ENCODE results near the gene HECTD3. TPM values are rescaled to one million over a fixed set of nuclear protein-coding genes. Genes with fewer than 3 reads are reported as not detected.

Gene HECTD3
- total and polyA plus RNA-seq, 4 donors = 15.9 to 32.9 (median 24.2) TPM

GRCh38 chr1:44976252-44976651 lies 34.9 kb downstream of the HECTD3 start:
- no peak overlapping the region for H3K27ac ChIP-seq (ENCODE audit: low read depth in 1 of 2, low read length in 2 of 2)
- 98% methylated on average over 2 of the region's 2 CpGs for WGBS
- H3K27me3 ChIP-seq (ENCODE audit: control insufficient read depth in 4 of 4, insufficient read depth in 4 of 4, low read length in 3 of 4) = no peaks in the 10 kb centered on the region
- no peak overlapping the region for H3K4me3 ChIP-seq (ENCODE audit: low read depth in 1 of 3, low read length in 3 of 3)
- no peak for DNase-seq (ENCODE audit: low spot score)
- no peaks in the 10 kb centered on the region for H3K9me3 ChIP-seq (ENCODE audit: control insufficient read depth in 4 of 4, low read length in 3 of 4)
- H3K36me3 ChIP-seq (ENCODE audit: control insufficient read depth in 4 of 4, insufficient read depth in 3 of 4, low read depth in 1 of 4, low read length in 3 of 4) = peaks cover 20 to 42% (median 34%) of the 10 kb centered on the region in 4 donors
- TF ChIP-seq MAX (IDR thresholded peaks at IDR 0.05) = no peak
- H3K4me1 ChIP-seq (ENCODE audit: control insufficient read depth in 4 of 4, insufficient read depth in 4 of 4, low read length in 3 of 4) = no peaks in the 10 kb centered on the region
- H3K9ac ChIP-seq (ENCODE audit: low read depth in 1 of 2, low read length in 2 of 2) = no peak overlapping the region

GRCh38 chr1:44973645-44974044 lies 37.5 kb downstream of the HECTD3 start:
- DNase-seq (ENCODE audit: low spot score) = no peak
- Histone ChIP-seq H3K27ac (ENCODE audit: low read depth in 1 of 2, low read length in 2 of 2) (no peak overlapping the region), H3K36me3 (ENCODE audit: control insufficient read depth in 4 of 4, insufficient read depth in 3 of 4, low read depth in 1 of 4, low read length in 3 of 4) (peaks cover 10 to 31% (median 27%) of the 10 kb centered on the region in 4 donors), H3K9me3 (ENCODE audit: control insufficient read depth in 4 of 4, low read length in 3 of 4) (no peaks in the 10 kb centered on the region), H3K4me3 (ENCODE audit: low read depth in 1 of 3, low read length in 3 of 3) (no peak overlapping the region), H3K27me3 (ENCODE audit: control insufficient read depth in 4 of 4, insufficient read depth in 4 of 4, low read length in 3 of 4) (no peaks in the 10 kb centered on the region), H3K9ac (ENCODE audit: low read depth in 1 of 2, low read length in 2 of 2) (no peak overlapping the region), H3K4me1 (ENCODE audit: control insufficient read depth in 4 of 4, insufficient read depth in 4 of 4, low read length in 3 of 4) (no peaks in the 10 kb centered on the region)
- TF ChIP-seq CTCF (IDR thresholded peaks at IDR 0.05; ENCODE audit: low read depth, low read length, missing input control) (no peak), FOXA2 (IDR thresholded peaks at IDR 0.05) (no peak), EGR1 (IDR thresholded peaks at IDR 0.05; ENCODE audit: low read depth in 2 of 2) (no peak), RAD21 (IDR thresholded peaks at IDR 0.05) (no peak), HNF4A (conservative IDR thresholded peaks at IDR 0.05) (no peak), FOXA1 (IDR thresholded peaks at IDR 0.05) (no peak), SP1 (IDR thresholded peaks at IDR 0.05) (no peak)
- WGBS = 89% methylated on average over 1 of the region's 1 CpG

- Histone ChIP-seq H3K9me3 (ENCODE audit: control insufficient read depth in 4 of 4, low read length in 3 of 4) (no peaks in the 10 kb centered on the region), H3K4me1 (ENCODE audit: control insufficient read depth in 4 of 4, insufficient read depth in 4 of 4, low read length in 3 of 4) (no peaks in the 10 kb centered on the region), H3K27me3 (ENCODE audit: control insufficient read depth in 4 of 4, insufficient read depth in 4 of 4, low read length in 3 of 4) (no peaks in the 10 kb centered on the region), H3K4me3 (ENCODE audit: low read depth in 1 of 3, low read length in 3 of 3) (no peak overlapping the region), H3K27ac (ENCODE audit: low read depth in 1 of 2, low read length in 2 of 2) (no peak overlapping the region), H3K36me3 (ENCODE audit: control insufficient read depth in 4 of 4, insufficient read depth in 3 of 4, low read depth in 1 of 4, low read length in 3 of 4) (peaks cover 4 to 9% (median 6%) of the 10 kb centered on the region in 4 donors), H3K9ac (ENCODE audit: low read depth in 1 of 2, low read length in 2 of 2) (no peak overlapping the region)
- no peak for DNase-seq (ENCODE audit: low spot score)
- WGBS = 68% methylated on average over 4 of the region's 4 CpGs
- no peak for TF ChIP-seq ZBTB33 (IDR thresholded peaks at IDR 0.05)
- no peak for TF ChIP-seq NR2F2 (IDR thresholded peaks at IDR 0.05)
- TF ChIP-seq HNF4G (IDR thresholded peaks at IDR 0.05) = no peak
- no peak for TF ChIP-seq JUND (IDR thresholded peaks at IDR 0.05)
- TF ChIP-seq RXRA (IDR thresholded peaks at IDR 0.05) = no peak
- TF ChIP-seq ATF3 (IDR thresholded peaks at IDR 0.05) = no peak
- TF ChIP-seq TAF1 (conservative IDR thresholded peaks at IDR 0.05) = no peak
- TF ChIP-seq RAD21 (IDR thresholded peaks at IDR 0.05) = no peak
- TF ChIP-seq HNF4A (conservative IDR thresholded peaks at IDR 0.05) = no peak
- no peak for TF ChIP-seq EGR1 (IDR thresholded peaks at IDR 0.05; ENCODE audit: low read depth in 2 of 2)
- TF ChIP-seq MAX (IDR thresholded peaks at IDR 0.05) = no peak
- no peak for TF ChIP-seq FOXA2 (IDR thresholded peaks at IDR 0.05)
- TF ChIP-seq REST (IDR thresholded peaks at IDR 0.05) = no peak
- no peak for TF ChIP-seq YY1 (IDR thresholded peaks at IDR 0.05)
- TF ChIP-seq CTCF (IDR thresholded peaks at IDR 0.05; ENCODE audit: low read depth, low read length, missing input control) = no peak
These were observed 40.8 kb downstream of the HECTD3 start for GRCh38 chr1:44970317-44970716.

Measured in liver (tissue), 9 donors.